ENCODE results near the gene SLC8A2.
A peak's percentile ranks its signal among the peaks of the same experiment; 100 is the strongest.
"Not testable (repeated sequence)": the region's sequence is repeated elsewhere in the genome, so short reads cannot be mapped to it uniquely, and the experiment has no call there.

Gene SLC8A2

DNA sequence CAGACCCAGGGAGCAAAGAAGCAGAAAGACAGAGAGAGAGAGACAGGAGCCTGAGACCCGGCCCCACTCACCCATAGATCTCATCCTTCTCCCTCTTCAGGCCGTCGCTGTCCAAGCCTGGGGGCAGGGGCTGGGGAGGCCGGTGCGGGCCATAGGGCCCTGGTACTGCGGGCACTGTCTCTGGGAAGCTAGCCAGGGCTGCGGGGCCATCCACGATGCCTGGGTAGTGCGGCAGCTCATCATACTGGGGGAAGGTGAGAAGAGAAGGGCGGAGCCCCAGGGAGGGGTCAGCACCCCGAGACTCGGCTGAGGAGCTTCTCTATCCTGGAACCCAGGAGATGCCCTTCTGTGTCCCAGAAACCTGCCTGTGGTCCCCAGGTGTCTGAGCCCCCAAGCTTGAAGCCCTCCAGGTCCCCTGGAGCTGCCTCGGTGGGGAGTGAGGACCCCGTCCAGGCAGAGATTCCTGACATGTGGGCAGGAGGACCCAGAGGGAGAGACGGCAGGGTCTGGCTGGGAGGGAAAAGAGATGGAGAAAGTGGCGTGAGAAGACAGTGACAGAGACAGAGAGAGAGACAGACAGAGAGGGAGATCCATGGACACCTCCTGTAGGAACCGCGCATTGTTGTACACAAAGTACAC, 54.5 kb downstream of the SLC8A2 start:
- Histone ChIP-seq H3K9me3 (ENCODE audit: control insufficient read depth in 5 of 5, low read length in 5 of 5) (no peaks in the 10 kb centered on the region), H3K27ac (ENCODE audit: low read depth, low read length) (no peak overlapping the region), H3K27me3 (ENCODE audit: control insufficient read depth in 5 of 5, insufficient read depth in 4 of 5, low read length in 5 of 5) (peaks cover 28 to 59% (median 57%) of the 10 kb centered on the region in 5 donors), H3K4me1 (ENCODE audit: control insufficient read depth in 5 of 5, insufficient read depth in 5 of 5, low read length in 5 of 5) (peaks cover 0 to 15% (median 3%) of the 10 kb centered on the region in 5 donors), H3K9ac (ENCODE audit: low read length in 5 of 5) (no peak overlapping the region), H3K36me3 (ENCODE audit: control insufficient read depth in 5 of 5, insufficient read depth in 5 of 5, low read length in 5 of 5) (peaks cover 0 to 7% (median 0%) of the 10 kb centered on the region in 5 donors), H3K4me3 (ENCODE audit: low read depth in 1 of 5, low read length in 5 of 5) (peak overlapping the region in 1 of 5 donors; percentile 0)

- H3K36me3 ChIP-seq (ENCODE audit: control insufficient read depth in 5 of 5, insufficient read depth in 5 of 5, low read length in 5 of 5) = peaks cover 0 to 7% (median 0%) of the 10 kb centered on the region in 5 donors
- H3K4me3 ChIP-seq (ENCODE audit: low read depth in 1 of 5, low read length in 5 of 5) = no peak overlapping the region
- H3K9me3 ChIP-seq (ENCODE audit: control insufficient read depth in 5 of 5, low read length in 5 of 5) = no peaks in the 10 kb centered on the region
- peaks cover 24 to 57% (median 54%) of the 10 kb centered on the region in 5 donors for H3K27me3 ChIP-seq (ENCODE audit: control insufficient read depth in 5 of 5, insufficient read depth in 4 of 5, low read length in 5 of 5)
- no peak overlapping the region for H3K27ac ChIP-seq (ENCODE audit: low read depth, low read length)
- H3K9ac ChIP-seq (ENCODE audit: low read length in 5 of 5) = no peak overlapping the region
- peaks cover 0 to 15% (median 3%) of the 10 kb centered on the region in 5 donors for H3K4me1 ChIP-seq (ENCODE audit: control insufficient read depth in 5 of 5, insufficient read depth in 5 of 5, low read length in 5 of 5)
Observed at GRCh38 chr19:47416643-47416985, 55.1 kb downstream of the SLC8A2 start.

- Histone ChIP-seq H3K27me3 (ENCODE audit: control insufficient read depth in 5 of 5, insufficient read depth in 4 of 5, low read length in 5 of 5) (peaks cover 20 to 51% (median 49%) of the 10 kb centered on the region in 5 donors), H3K27ac (ENCODE audit: low read depth, low read length) (no peak overlapping the region), H3K4me1 (ENCODE audit: control insufficient read depth in 5 of 5, insufficient read depth in 5 of 5, low read length in 5 of 5) (peaks cover 0 to 15% (median 3%) of the 10 kb centered on the region in 5 donors), H3K9ac (ENCODE audit: low read length in 5 of 5) (no peak overlapping the region), H3K9me3 (ENCODE audit: control insufficient read depth in 5 of 5, low read length in 5 of 5) (no peaks in the 10 kb centered on the region), H3K36me3 (ENCODE audit: control insufficient read depth in 5 of 5, insufficient read depth in 5 of 5, low read length in 5 of 5) (peaks cover 0 to 7% (median 0%) of the 10 kb centered on the region in 5 donors), H3K4me3 (ENCODE audit: low read depth in 1 of 5, low read length in 5 of 5) (no peak overlapping the region)
Observed at GRCh38 chr19:47415953-47416642, 55.6 kb downstream of the SLC8A2 start.

GRCh38 chr19:47414469-47414868, 57.2 kb downstream of the SLC8A2 start:
- peaks cover 0 to 7% (median 0%) of the 10 kb centered on the region in 5 donors for H3K36me3 ChIP-seq (ENCODE audit: control insufficient read depth in 5 of 5, insufficient read depth in 5 of 5, low read length in 5 of 5)
- no peak overlapping the region for H3K4me3 ChIP-seq (ENCODE audit: low read depth in 1 of 5, low read length in 5 of 5)
- peaks cover 0 to 15% (median 3%) of the 10 kb centered on the region in 5 donors for H3K4me1 ChIP-seq (ENCODE audit: control insufficient read depth in 5 of 5, insufficient read depth in 5 of 5, low read length in 5 of 5)
- no peak overlapping the region for H3K27ac ChIP-seq (ENCODE audit: low read depth, low read length)
- H3K9ac ChIP-seq (ENCODE audit: low read length in 5 of 5) = no peak overlapping the region
- peaks cover 11 to 38% (median 33%) of the 10 kb centered on the region in 5 donors for H3K27me3 ChIP-seq (ENCODE audit: control insufficient read depth in 5 of 5, insufficient read depth in 4 of 5, low read length in 5 of 5)
- no peaks in the 10 kb centered on the region for H3K9me3 ChIP-seq (ENCODE audit: control insufficient read depth in 5 of 5, low read length in 5 of 5)

- H3K9me3 ChIP-seq (ENCODE audit: control insufficient read depth in 5 of 5, low read length in 5 of 5) = no peaks in the 10 kb centered on the region
- H3K27me3 ChIP-seq (ENCODE audit: control insufficient read depth in 5 of 5, insufficient read depth in 4 of 5, low read length in 5 of 5) = peaks cover 10 to 36% (median 32%) of the 10 kb centered on the region in 5 donors
- H3K36me3 ChIP-seq (ENCODE audit: control insufficient read depth in 5 of 5, insufficient read depth in 5 of 5, low read length in 5 of 5) = peaks cover 0 to 7% (median 0%) of the 10 kb centered on the region in 5 donors
- no peak overlapping the region for H3K9ac ChIP-seq (ENCODE audit: low read length in 5 of 5)
- peaks cover 0 to 15% (median 3%) of the 10 kb centered on the region in 5 donors for H3K4me1 ChIP-seq (ENCODE audit: control insufficient read depth in 5 of 5, insufficient read depth in 5 of 5, low read length in 5 of 5)
- H3K27ac ChIP-seq (ENCODE audit: low read depth, low read length) = no peak overlapping the region
- no peak overlapping the region for H3K4me3 ChIP-seq (ENCODE audit: low read depth in 1 of 5, low read length in 5 of 5)
Observed at GRCh38 chr19:47413941-47414340, 57.8 kb downstream of the SLC8A2 start.

- H3K4me3 ChIP-seq (ENCODE audit: low read depth in 1 of 5, low read length in 5 of 5); H3K4me1 ChIP-seq (ENCODE audit: control insufficient read depth in 5 of 5, insufficient read depth in 5 of 5, low read length in 5 of 5); H3K9me3 ChIP-seq (ENCODE audit: control insufficient read depth in 5 of 5, low read length in 5 of 5); H3K27ac ChIP-seq (ENCODE audit: low read depth, low read length); H3K9ac ChIP-seq (ENCODE audit: low read length in 5 of 5); H3K36me3 ChIP-seq (ENCODE audit: control insufficient read depth in 5 of 5, insufficient read depth in 5 of 5, low read length in 5 of 5): not testable (repeated sequence)
- peaks cover 2 to 21% (median 14%) of the 10 kb centered on the region in 5 donors for H3K27me3 ChIP-seq (ENCODE audit: control insufficient read depth in 5 of 5, insufficient read depth in 4 of 5, low read length in 5 of 5)
Observed at GRCh38 chr19:47411696-47412095, 60.0 kb downstream of the SLC8A2 start.

DNA sequence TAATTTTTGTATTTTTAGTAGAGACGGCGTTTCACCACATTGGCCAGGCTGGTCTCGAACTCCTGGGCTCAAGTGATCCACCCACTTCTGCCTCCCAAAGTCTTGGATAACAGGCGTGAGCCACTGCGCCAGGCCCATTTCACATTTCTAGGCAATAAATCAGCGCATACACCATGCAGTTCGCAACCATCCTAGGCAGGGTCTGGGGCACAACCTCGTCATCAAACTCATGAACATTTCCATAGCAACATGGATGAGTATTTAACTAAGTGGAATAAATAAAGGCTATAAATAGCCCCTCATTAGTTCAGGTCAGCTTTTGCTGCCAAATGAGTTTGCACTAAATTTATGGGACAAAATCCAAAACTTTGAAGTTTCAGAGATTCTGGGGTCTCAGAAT, 60.6 kb downstream of the SLC8A2 start:
- Histone ChIP-seq H3K27ac (ENCODE audit: low read depth, low read length) (no peak overlapping the region), H3K9ac (ENCODE audit: low read length in 5 of 5) (no peak overlapping the region), H3K4me1 (ENCODE audit: control insufficient read depth in 5 of 5, insufficient read depth in 5 of 5, low read length in 5 of 5) (no peaks in the 10 kb centered on the region), H3K27me3 (ENCODE audit: control insufficient read depth in 5 of 5, insufficient read depth in 4 of 5, low read length in 5 of 5) (peaks cover 8 to 23% (median 15%) of the 10 kb centered on the region in 5 donors), H3K4me3 (ENCODE audit: low read depth in 1 of 5, low read length in 5 of 5) (no peak overlapping the region), H3K36me3 (ENCODE audit: control insufficient read depth in 5 of 5, insufficient read depth in 5 of 5, low read length in 5 of 5) (peaks cover 0 to 8% (median 0%) of the 10 kb centered on the region in 5 donors), H3K9me3 (ENCODE audit: control insufficient read depth in 5 of 5, low read length in 5 of 5) (no peaks in the 10 kb centered on the region)

GRCh38 chr19:47408156-47408938, 63.3 kb downstream of the SLC8A2 start:
- H3K9me3 ChIP-seq (ENCODE audit: control insufficient read depth in 5 of 5, low read length in 5 of 5) = no peaks in the 10 kb centered on the region
- H3K9ac ChIP-seq (ENCODE audit: low read length in 5 of 5) = no peak overlapping the region
- peaks cover 12 to 29% (median 18%) of the 10 kb centered on the region in 5 donors for H3K27me3 ChIP-seq (ENCODE audit: control insufficient read depth in 5 of 5, insufficient read depth in 4 of 5, low read length in 5 of 5)
- peaks cover 0 to 3% (median 0%) of the 10 kb centered on the region in 5 donors for H3K36me3 ChIP-seq (ENCODE audit: control insufficient read depth in 5 of 5, insufficient read depth in 5 of 5, low read length in 5 of 5)
- no peaks in the 10 kb centered on the region for H3K4me1 ChIP-seq (ENCODE audit: control insufficient read depth in 5 of 5, insufficient read depth in 5 of 5, low read length in 5 of 5)
- no peak overlapping the region for H3K4me3 ChIP-seq (ENCODE audit: low read depth in 1 of 5, low read length in 5 of 5)
- H3K27ac ChIP-seq (ENCODE audit: low read depth, low read length) = no peak overlapping the region

GRCh38 chr19:47407417-47407774, 64.3 kb downstream of the SLC8A2 start:
- H3K4me3 ChIP-seq (ENCODE audit: low read depth in 1 of 5, low read length in 5 of 5) = no peak overlapping the region
- H3K9me3 ChIP-seq (ENCODE audit: control insufficient read depth in 5 of 5, low read length in 5 of 5) = no peaks in the 10 kb centered on the region
- peaks cover 12 to 29% (median 20%) of the 10 kb centered on the region in 5 donors for H3K27me3 ChIP-seq (ENCODE audit: control insufficient read depth in 5 of 5, insufficient read depth in 4 of 5, low read length in 5 of 5)
- no peak overlapping the region for H3K9ac ChIP-seq (ENCODE audit: low read length in 5 of 5)
- no peaks in the 10 kb centered on the region for H3K4me1 ChIP-seq (ENCODE audit: control insufficient read depth in 5 of 5, insufficient read depth in 5 of 5, low read length in 5 of 5)
- H3K36me3 ChIP-seq (ENCODE audit: control insufficient read depth in 5 of 5, insufficient read depth in 5 of 5, low read length in 5 of 5) = peaks cover 0 to 3% (median 0%) of the 10 kb centered on the region in 5 donors
- no peak overlapping the region for H3K27ac ChIP-seq (ENCODE audit: low read depth, low read length)

Measured in subcutaneous abdominal adipose tissue (tissue), 5 donors.